ENCODE measurements around the gene TTLL7.

GRCh38 chr1:83857716-83858115, 141.2 kb downstream of the TTLL7 start:
- no peak for TF ChIP-seq POLR2A (IDR thresholded peaks at IDR 0.05)
- TF ChIP-seq CTCF (IDR thresholded peaks at IDR 0.05), result no peak
- TF ChIP-seq EP300 (IDR thresholded peaks at IDR 0.05), result no peak

Data from tibial nerve (tissue), 4 donors.